Karpas-422 (cell line): ENCODE data around the gene NSD1. TPM values are rescaled to one million over a fixed set of nuclear protein-coding genes. Genes with fewer than 3 reads are reported as not detected.
A peak's percentile ranks its signal among the peaks of the same experiment; 100 is the strongest.

Experiments used
- DNase-seq: peaks from one replicate; pipeline ENCODE4 v3.0.0-alpha.2; 2015
- H2AFZ ChIP-seq: fragments of 200-600 bp; sonication (generic); 2 replicates; pipeline ENCODE4 v1.6.1; 2014; ENCODE audit warnings: antibody characterized with exemption, low read length, mixed read lengths
- H3K27ac ChIP-seq: fragments of 200-600 bp; sonication (generic); 2 replicates; pipeline ENCODE4 v1.5.1; 2014; ENCODE audit warnings: mild to moderate bottlenecking, low read length, moderate library complexity
- H3K27me3 ChIP-seq: fragments of 200-600 bp; sonication (generic); 2 replicates; pipeline ENCODE4 v1.6.1; 2014; ENCODE audit warnings: low read length, mixed read lengths
- H3K36me3 ChIP-seq: fragments of 200-600 bp; sonication (generic); 2 replicates; pipeline ENCODE4 v1.6.1; 2014; ENCODE audit warnings: low read length, mixed read lengths; ENCODE audit not compliant: insufficient read depth
- H3K4me1 ChIP-seq: fragments of 200-600 bp; sonication (generic); 2 replicates; pipeline ENCODE4 v1.6.1; 2014; ENCODE audit warnings: mild to moderate bottlenecking, low read length, mixed read lengths
- H3K4me2 ChIP-seq: fragments of 200-600 bp; sonication (generic); 2 replicates; pipeline ENCODE4 v1.6.1; 2014; ENCODE audit warnings: low read length, low read depth, mild to moderate bottlenecking; ENCODE audit not compliant: poor library complexity, severe bottlenecking
- H3K4me3 ChIP-seq: fragments of 200-600 bp; sonication (generic); 2 replicates; pipeline ENCODE4 v1.5.1; 2014; ENCODE audit warnings: mild to moderate bottlenecking, antibody characterized with exemption, low read length, mixed read lengths
- H3K79me2 ChIP-seq: fragments of 200-600 bp; sonication (generic); 2 replicates; pipeline ENCODE4 v1.6.1; 2014; ENCODE audit warnings: mild to moderate bottlenecking, low read length, mixed read lengths
- H3K9ac ChIP-seq: fragments of 200-600 bp; sonication (generic); 2 replicates; pipeline ENCODE4 v1.6.0; 2014; ENCODE audit warnings: low read length
- H3K9me2 ChIP-seq: fragments of 200-600 bp; sonication (generic), shearing (Covaris generic); replicated peaks from 2 replicates; pipeline ENCODE4 v1.6.0; 2014; ENCODE audit warnings: mild to moderate bottlenecking, low read length, moderate library complexity; ENCODE audit not compliant: insufficient read depth
- H3K9me3 ChIP-seq: fragments of 300-700, 200-600 bp; sonication (generic); 2 replicates; pipeline ENCODE4 v1.6.1; 2014; ENCODE audit warnings: low read length, mixed read lengths
- H4K20me1 ChIP-seq: fragments of 200-600 bp; sonication (generic); 2 replicates; pipeline ENCODE4 v1.6.1; 2014; ENCODE audit warnings: mild to moderate bottlenecking, antibody characterized with exemption, low read length, low read depth; ENCODE audit not compliant: insufficient read depth
- total RNA-seq: library from RNA; depleted of rRNA; stranded (reverse); fragments of >200 nt; shearing (Covaris generic); gene quantifications from 2 replicates; pipeline ENCODE4 v1.2.3, GENCODE V29; 2014; ENCODE audit warnings: low replicate concordance; rRNA removed

NSD1 gene
- total RNA-seq, 1 experiment from 2014 or later, result 70.9 TPM

DNA sequence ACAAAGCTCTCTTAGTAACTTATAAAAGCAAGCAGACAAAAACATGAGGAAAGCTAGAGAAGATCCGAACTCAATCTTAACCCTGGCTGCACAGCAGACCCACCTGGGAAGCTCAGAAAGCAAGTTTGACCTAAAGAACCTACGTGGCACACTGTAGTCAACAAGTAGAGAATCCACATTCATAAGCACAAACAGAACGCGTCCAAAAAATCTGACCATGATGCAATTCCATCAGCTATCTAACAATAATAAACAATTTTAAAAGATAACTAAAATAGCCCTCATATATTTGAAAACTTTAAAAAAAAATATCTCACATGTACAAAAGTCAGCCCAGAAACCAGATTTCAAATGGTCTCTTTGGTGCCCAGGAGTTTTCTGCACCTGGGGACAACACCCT, 213.2 kb downstream of the NSD1 start:
- Histone ChIP-seq H4K20me1 (no peaks in the 10 kb centered on the region), H3K36me3 (peaks cover 12% of the 10 kb centered on the region; the same call in 1 of the 2 replicates), H2AFZ (no peak overlapping the region), H3K4me3 (no peak overlapping the region), H3K9me2 (no peaks in the 10 kb centered on the region), H3K27me3 (no peaks in the 10 kb centered on the region), H3K4me2 (no peak overlapping the region), H3K9me3 (no peaks in the 10 kb centered on the region), H3K79me2 (peaks cover 85% of the 10 kb centered on the region), H3K27ac (no peak overlapping the region), H3K9ac (no peak overlapping the region; the same call in 1 of the 2 replicates), H3K4me1 (peaks cover 20% of the 10 kb centered on the region)
- DNase-seq, result no peak

DNA sequence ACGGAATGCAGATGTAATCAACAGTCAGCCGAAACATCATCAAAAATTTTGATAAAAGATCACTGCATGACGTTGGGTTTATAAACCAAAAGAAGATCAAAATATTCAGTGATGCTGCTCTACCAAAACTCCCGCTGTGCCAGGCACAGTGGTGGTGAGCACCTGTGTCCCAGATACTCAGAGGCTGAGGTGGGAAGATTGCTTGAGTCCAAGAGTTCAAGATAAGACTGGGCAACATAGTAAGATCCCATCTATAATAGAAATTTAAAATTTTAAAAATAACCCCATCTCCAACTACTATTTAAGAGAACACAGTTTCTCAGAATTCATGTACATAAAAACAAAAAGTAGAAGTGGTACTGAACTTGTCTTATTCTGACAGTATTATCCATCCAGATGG, 214.1 kb downstream of the NSD1 start:
- no peak overlapping the region for H2AFZ ChIP-seq
- peaks cover 25% of the 10 kb centered on the region for H3K4me1 ChIP-seq
- peaks cover 7% of the 10 kb centered on the region; the same call in 1 of the 2 replicates for H3K36me3 ChIP-seq
- H3K4me2 ChIP-seq, result no peak overlapping the region
- no peak overlapping the region; the same call in 1 of the 2 replicates for H3K9ac ChIP-seq
- H3K27me3 ChIP-seq, result no peaks in the 10 kb centered on the region
- H3K9me3 ChIP-seq, result no peaks in the 10 kb centered on the region
- no peak overlapping the region for H3K4me3 ChIP-seq
- H3K79me2 ChIP-seq, result peaks cover 79% of the 10 kb centered on the region
- no peak overlapping the region for H3K27ac ChIP-seq
- no peaks in the 10 kb centered on the region for H4K20me1 ChIP-seq
- no peaks in the 10 kb centered on the region for H3K9me2 ChIP-seq
- no peak for DNase-seq

DNA sequence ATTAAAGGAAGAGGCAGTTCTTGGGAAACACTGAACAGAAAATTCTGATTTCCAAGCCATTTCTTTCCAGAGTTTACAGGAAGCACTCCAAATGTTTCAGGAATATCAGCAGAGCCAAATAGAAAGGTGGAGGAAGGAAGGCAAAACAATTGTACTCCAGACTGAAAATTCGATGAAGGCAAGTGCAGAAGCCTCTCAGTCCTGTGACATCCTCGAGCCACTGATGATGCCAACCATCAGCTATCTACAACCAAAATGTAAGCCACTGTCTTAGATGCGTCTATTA, 215.7 kb downstream of the NSD1 start:
- no peak for DNase-seq
- Histone ChIP-seq H3K79me2 (peaks cover 68% of the 10 kb centered on the region), H3K4me1 (peaks cover 25% of the 10 kb centered on the region), H3K36me3 (peaks cover 7% of the 10 kb centered on the region; the same call in 1 of the 2 replicates), H3K27ac (no peak overlapping the region), H3K9me3 (no peaks in the 10 kb centered on the region), H3K9me2 (no peaks in the 10 kb centered on the region), H3K4me2 (peak overlapping the region; percentile 90), H3K4me3 (peak overlapping the region; percentile 86; the same call in 1 of the 2 replicates), H3K27me3 (no peaks in the 10 kb centered on the region), H2AFZ (no peak overlapping the region), H3K9ac (peak overlapping the region; percentile 88), H4K20me1 (no peaks in the 10 kb centered on the region)

- H3K4me1 ChIP-seq, result peaks cover 25% of the 10 kb centered on the region
- H3K9me2 ChIP-seq, result no peaks in the 10 kb centered on the region
- no peaks in the 10 kb centered on the region for H3K9me3 ChIP-seq
- peak overlapping the region; percentile 86 for H3K4me3 ChIP-seq
- no peak for DNase-seq
- peaks cover 63% of the 10 kb centered on the region for H3K79me2 ChIP-seq
- H3K36me3 ChIP-seq, result peaks cover 7% of the 10 kb centered on the region; the same call in 1 of the 2 replicates
- H2AFZ ChIP-seq, result no peak overlapping the region
- H3K9ac ChIP-seq, result peak overlapping the region; percentile 88
- peak overlapping the region; percentile 90 for H3K4me2 ChIP-seq
- H3K27me3 ChIP-seq, result no peaks in the 10 kb centered on the region
- no peaks in the 10 kb centered on the region for H4K20me1 ChIP-seq
- no peak overlapping the region for H3K27ac ChIP-seq
Measured at GRCh38 chr5:177349762-177350161, 216.2 kb downstream of the NSD1 start.

Other genes with a start within 250 kb of the NSD1 start
- gene HK3, start 234.4 kb upstream of the NSD1 start, total RNA-seq, result not detected in 2 replicates
- 38.0 and 57.7 TPM in 2 replicates for gene UIMC1, start 127.0 kb upstream of the NSD1 start, total RNA-seq
- 26.2 and 35.5 TPM in 2 replicates for gene ZNF346, start 111.1 kb upstream of the NSD1 start, total RNA-seq
- gene FGFR4, start 46.9 kb upstream of the NSD1 start, total RNA-seq, result 2.4 and 3.6 TPM in 2 replicates
- gene RAB24, start 169.9 kb downstream of the NSD1 start, total RNA-seq, result 11.4 and 30.2 TPM in 2 replicates
- gene PRELID1, start 170.0 kb downstream of the NSD1 start, total RNA-seq, result 112 and 189 TPM in 2 replicates
- 12.6 and 18.3 TPM in 2 replicates for gene MXD3, start 178.1 kb downstream of the NSD1 start, total RNA-seq
- gene LMAN2, start 217.9 kb downstream of the NSD1 start, total RNA-seq, result 116 and 256 TPM in 2 replicates
- gene RGS14, start 224.2 kb downstream of the NSD1 start, total RNA-seq, result 22.6 and 70.8 TPM in 2 replicates